K562 (cell line): ENCODE data around the gene TLX2. TPM values are rescaled to one million over a fixed set of nuclear protein-coding genes. Genes with fewer than 3 reads are reported as not detected.

Experiments used
- ARID1B ChIP-seq: fragments of 450-650 bp; IDR thresholded peaks from 2 replicates; pipeline ENCODE4 v1.6.1; 2016; ENCODE audit warnings: antibody characterized with exemption, mild to moderate bottlenecking, inconsistent platforms
- CBFA2T3 ChIP-seq: fragments of 450-650 bp; IDR thresholded peaks from 2 replicates; pipeline ENCODE4 v1.6.1; 2017
- CGGBP1 ChIP-seq: fragments of 250-450 bp; sonication (Bioruptor Pico); IDR thresholded peaks from 2 replicates; pipeline ENCODE4 v1.9.0; 2021; ENCODE audit warnings: mild to moderate bottlenecking
- FOSL1 ChIP-seq: fragments of 200-800 bp; sonication (Bioruptor generic); conservative IDR thresholded peaks from 2 replicates; pipeline ENCODE4 v1.6.1; 2016; ENCODE audit warnings: missing genetic modification characterization, missing compliant biosample characterization
- FOXP4 ChIP-seq: sonication (generic); formaldehyde crosslinking; IDR thresholded peaks from 2 replicates; pipeline ENCODE4 v1.8.0; 2022; ENCODE audit warnings: mild to moderate bottlenecking, missing genetic modification reagents, borderline replicate concordance
- HDAC3 ChIP-seq: fragments of 450-650 bp; IDR thresholded peaks from 2 replicates; pipeline ENCODE4 v1.6.1; 2018; ENCODE audit warnings: borderline replicate concordance, mild to moderate bottlenecking, moderate library complexity; ENCODE audit not compliant: partially characterized antibody
- IRF1 ChIP-seq: sonication (generic); formaldehyde crosslinking; IDR thresholded peaks from 2 replicates; pipeline ENCODE4 v1.8.0; 2022; ENCODE audit warnings: missing genetic modification reagents, mild to moderate bottlenecking, borderline replicate concordance
- NR2C2 ChIP-seq, 2 experiments: fragments of 200-800 bp in 1 of 2; sonication (Bioruptor generic) in 1 of 2; sonication (generic) in 1 of 2; formaldehyde crosslinking in 1 of 2; IDR thresholded peaks; 2 replicates each; pipeline versions ENCODE4 v1.6.1 to v1.8.0; 2016 to 2022; ENCODE audit warnings: mild to moderate bottlenecking in 1 of 2, missing compliant biosample characterization in 1 of 2, missing genetic modification characterization in 1 of 2, missing genetic modification reagents in 1 of 2
- PCBP1 ChIP-seq: fragments of 200-400 bp; formaldehyde crosslinking; IDR thresholded peaks from 2 replicates; pipeline ENCODE4 v1.6.1; 2018; ENCODE audit warnings: mild to moderate bottlenecking, low read depth, low read length; ENCODE audit not compliant: poor library complexity, severe bottlenecking
- RBBP5 ChIP-seq: fragments of 200-600 bp; sonication (generic); IDR thresholded peaks from 2 replicates; pipeline ENCODE4 v1.6.1; 2012; ENCODE audit warnings: borderline replicate concordance, mild to moderate bottlenecking, low read length, control low read depth, inconsistent platforms; ENCODE audit not compliant: insufficient read depth, poor library complexity, severe bottlenecking
- RBM25 ChIP-seq: fragments of 200-400 bp; formaldehyde crosslinking; IDR thresholded peaks from 2 replicates; pipeline ENCODE4 v1.6.1; 2018; ENCODE audit warnings: low read length, low read depth, moderate library complexity; ENCODE audit not compliant: severe bottlenecking
- RCOR1 ChIP-seq, 2 experiments: IDR thresholded peaks; 2 replicates each; pipeline ENCODE4 v1.6.1; 2012; ENCODE audit warnings: low read depth in 2 of 2, low read length in 2 of 2, borderline replicate concordance in 1 of 2, improper control_type of control experiment in 1 of 2
- SFPQ ChIP-seq: fragments of 200-400 bp; formaldehyde crosslinking; IDR thresholded peaks from 2 replicates; pipeline ENCODE4 v1.6.1; 2017; ENCODE audit warnings: mild to moderate bottlenecking, low read depth, low read length, moderate library complexity
- ZNF589 ChIP-seq: fragments of 200-800 bp; sonication (Bioruptor generic); IDR thresholded peaks from 2 replicates; pipeline ENCODE4 v1.6.1; 2016; ENCODE audit warnings: low read depth, missing genetic modification characterization, missing compliant biosample characterization
- polyA plus RNA-seq, 8 experiments: library from polyadenylated mRNA; depleted of rRNA in 4 of 8; stranded (reverse) in 5 of 8; unstranded in 3 of 8; fragments of >200 nt; fragmentation: Nextera tagmentation in 2 of 8; fragmentation: Illumina TruSeq in 1 of 8; extraction: Ambion mirVana in 2 of 8; extraction: Trizol in 1 of 8; gene quantifications; 2 replicates each; pipeline versions ENCODE4 v1.2.1 to v1.2.3, GENCODE V29; 2011 to 2014; ENCODE audit warnings: inconsistent platforms in 1 of 8, missing spikeins in 1 of 8
- total RNA-seq, 7 experiments: library from RNA; depleted of rRNA in 6 of 7; stranded (reverse); fragments of >200 nt in 6 of 7; fragmentation: Illumina TruSeq in 2 of 7; extraction: Trizol in 2 of 7; gene quantifications; 2 replicates each; pipeline versions ENCODE4 v1.2.1 to v1.2.3, GENCODE V29; 2011 to 2021; ENCODE audit warnings: low replicate concordance in 1 of 7
- TF ChIP-seq, protein P1 (sequence below): fragments of 200-800 bp; sonication (Bioruptor generic); IDR thresholded peaks from 2 replicates; pipeline ENCODE4 v1.6.1; 2017; ENCODE audit warnings: missing genetic modification characterization, missing compliant biosample characterization

The TLX2 gene
- total and polyA plus RNA-seq, 9 of the 15 experiments (the other 6 are each of a cell fraction or from before 2014, with no cell fraction given): not detected

- TF ChIP-seq FOSL1 (no peak), ZNF589 (CRISPR knock-in tag) (no peak), HDAC3 (no peak), CBFA2T3 (0 out of 2 replicates have a peak, but pooled peaks have one; percentile 32), RCOR1 (IDR thresholded peaks at IDR 0.05; ENCODE audit: borderline replicate concordance in 1 of 2, low read depth in 2 of 2, low read length in 2 of 2) (peak in 1 of 2 experiments; percentile 42; a peak in 1 of 4 replicates), FOXP4 (CRISPR knock-in tag) (no peak), RBM25 (no peak), NR2C2 (CRISPR knock-in tag; IDR thresholded peaks at IDR 0.05) (no peak), NR2C2 (tag; IDR thresholded peaks at IDR 0.05) (peak; percentile 33; the same call in 1 of the 2 replicates), CGGBP1 (CRISPR knock-in tag) (no peak), PCBP1 (no peak), IRF1 (CRISPR knock-in tag) (no peak), ARID1B (peak; percentile 15; the same call in 1 of the 2 replicates), RBBP5 (no peak), SFPQ (no peak)
- TF ChIP-seq, protein P1, sequence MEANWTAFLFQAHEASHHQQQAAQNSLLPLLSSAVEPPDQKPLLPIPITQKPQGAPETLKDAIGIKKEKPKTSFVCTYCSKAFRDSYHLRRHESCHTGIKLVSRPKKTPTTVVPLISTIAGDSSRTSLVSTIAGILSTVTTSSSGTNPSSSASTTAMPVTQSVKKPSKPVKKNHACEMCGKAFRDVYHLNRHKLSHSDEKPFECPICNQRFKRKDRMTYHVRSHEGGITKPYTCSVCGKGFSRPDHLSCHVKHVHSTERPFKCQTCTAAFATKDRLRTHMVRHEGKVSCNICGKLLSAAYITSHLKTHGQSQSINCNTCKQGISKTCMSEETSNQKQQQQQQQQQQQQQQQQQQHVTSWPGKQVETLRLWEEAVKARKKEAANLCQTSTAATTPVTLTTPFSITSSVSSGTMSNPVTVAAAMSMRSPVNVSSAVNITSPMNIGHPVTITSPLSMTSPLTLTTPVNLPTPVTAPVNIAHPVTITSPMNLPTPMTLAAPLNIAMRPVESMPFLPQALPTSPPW (CRISPR knock-in tag): no peak
- TF ChIP-seq, all 486 proteins: peak for 7
Measured at GRCh38 chr2:74491648-74492544, 22.4 kb upstream of the TLX2 start (continued).
